GM23338 (cell line): ENCODE data around the gene CD63. TPM values are rescaled to one million over a fixed set of nuclear protein-coding genes. Genes with fewer than 3 reads are reported as not detected.

Source experiments
- ATAC-seq: fragments of 200-7000 bp; cut with Tn5 transposase; 3 replicates; pipeline ENCODE4 v1.9.1; 2020
- DNase-seq: peaks from one replicate; pipeline ENCODE4 v3.0.0-alpha.2; 2015; ENCODE audit warnings: low spot score
- H2AFZ ChIP-seq: fragments of 200-600 bp; sonication (generic); 2 replicates; pipeline ENCODE4 v1.8.0; 2016; ENCODE audit warnings: antibody characterized with exemption, mild to moderate bottlenecking, moderate library complexity
- H3F3A ChIP-seq: fragments of 200-600 bp; sonication (generic); replicated peaks from 2 replicates; pipeline ENCODE4 v1.8.0; 2017; ENCODE audit warnings: antibody characterized with exemption, mixed run types, low read depth
- H3K27ac ChIP-seq: fragments of 200-600 bp; sonication (generic); 2 replicates; pipeline ENCODE4 v1.6.1; 2016; ENCODE audit warnings: low read depth
- H3K27me3 ChIP-seq: fragments of 200-600 bp; sonication (generic); 2 replicates; pipeline ENCODE4 v1.8.0; 2016; ENCODE audit warnings: mild to moderate bottlenecking, mixed run types, moderate library complexity; ENCODE audit not compliant: insufficient read depth
- H3K36me3 ChIP-seq: fragments of 200-600 bp; sonication (generic); 2 replicates; pipeline ENCODE4 v1.8.0; 2016; ENCODE audit warnings: mild to moderate bottlenecking; ENCODE audit not compliant: insufficient read depth
- H3K4me1 ChIP-seq: fragments of 200-600 bp; sonication (generic); 2 replicates; pipeline ENCODE4 v1.8.0; 2016; ENCODE audit warnings: mild to moderate bottlenecking, moderate library complexity; ENCODE audit not compliant: insufficient read depth
- H3K4me2 ChIP-seq: fragments of 200-600 bp; sonication (generic); 2 replicates; pipeline ENCODE4 v1.7.1; 2017; ENCODE audit warnings: mixed run types
- H3K4me3 ChIP-seq: fragments of 200-600 bp; sonication (generic); 2 replicates; pipeline ENCODE4 v1.6.1; 2016; ENCODE audit warnings: mixed run types
- H3K79me2 ChIP-seq: fragments of 200-600 bp; sonication (generic); replicated peaks from 2 replicates; pipeline ENCODE4 v1.8.0; 2017; ENCODE audit warnings: mild to moderate bottlenecking; ENCODE audit not compliant: insufficient read depth
- H3K9me2 ChIP-seq: fragments of 200-600 bp; sonication (generic); 2 replicates; pipeline ENCODE4 v1.8.0; 2017; ENCODE audit not compliant: insufficient read depth
- H4K20me1 ChIP-seq: fragments of 200-600 bp; sonication (generic); replicated peaks from 2 replicates; pipeline ENCODE4 v1.8.0; 2017; ENCODE audit warnings: mild to moderate bottlenecking; ENCODE audit not compliant: insufficient read depth
- H3K27ac Mint-ChIP-seq: 2 replicates; pipeline ENCODE4 v1.8.0; 2020; ENCODE audit warnings: inconsistent platforms, mild to moderate bottlenecking, moderate library complexity, mixed read lengths
- H3K27me3 Mint-ChIP-seq: 3 replicates; pipeline ENCODE4 v1.8.0; 2022; ENCODE audit warnings: low read depth, mild to moderate bottlenecking, moderate library complexity, mixed read lengths, inconsistent platforms; ENCODE audit not compliant: insufficient read depth, poor library complexity
- H3K36me3 Mint-ChIP-seq: 3 replicates; pipeline ENCODE4 v1.8.0; 2021; ENCODE audit warnings: low read depth, mild to moderate bottlenecking, inconsistent platforms, moderate library complexity, mixed read lengths
- H3K4me1 Mint-ChIP-seq: 3 replicates; pipeline ENCODE4 v1.8.0; 2020; ENCODE audit warnings: mild to moderate bottlenecking, inconsistent platforms, mixed read lengths
- H3K4me3 Mint-ChIP-seq: 3 replicates; pipeline ENCODE4 v1.8.0; 2021; ENCODE audit warnings: moderate library complexity, mild to moderate bottlenecking, inconsistent platforms, mixed read lengths
- H3K9me3 Mint-ChIP-seq: 3 replicates; pipeline ENCODE4 v1.8.0; 2020; ENCODE audit warnings: moderate library complexity, mild to moderate bottlenecking, inconsistent platforms, mixed read lengths
- CREB1 ChIP-seq: fragments of 250-450 bp; sonication (Bioruptor Pico); IDR thresholded peaks from 2 replicates; pipeline ENCODE4 v1.5.0; 2020; ENCODE audit warnings: low read depth, mild to moderate bottlenecking, moderate library complexity
- EZH2phosphoT487 ChIP-seq: fragments of 200-600 bp; sonication (generic); IDR thresholded peaks from one replicate; pipeline ENCODE4 v1.8.1; 2018; ENCODE audit warnings: antibody characterized with exemption; ENCODE audit not compliant: unreplicated experiment
- POLR2AphosphoS5 ChIP-seq: IDR thresholded peaks from 2 replicates; pipeline ENCODE4 v1.6.1; 2016; ENCODE audit warnings: antibody characterized with exemption, low read depth
- REST ChIP-seq: IDR thresholded peaks from one replicate; pipeline ENCODE4 v1.6.1; 2018; ENCODE audit warnings: antibody characterized with exemption; ENCODE audit not compliant: unreplicated experiment
- STAT1 ChIP-seq: IDR thresholded peaks from one replicate; pipeline ENCODE4 v1.6.1; 2016; ENCODE audit warnings: antibody characterized with exemption; ENCODE audit not compliant: unreplicated experiment
- ZNF462 ChIP-seq: fragments of 250-450 bp; sonication (Bioruptor Pico); IDR thresholded peaks from 2 replicates; pipeline ENCODE4 v1.5.0; 2020; ENCODE audit warnings: mild to moderate bottlenecking, moderate library complexity
- polyA plus RNA-seq: library from polyadenylated mRNA; unstranded; fragments of >200 nt; fragmentation: Nextera tagmentation; extraction: Ambion mirVana; gene quantifications from 2 replicates; pipeline ENCODE4 v1.2.1, GENCODE V29; 2016
- total RNA-seq: library from RNA; depleted of rRNA; stranded (reverse); fragments of >200 nt; shearing (Covaris generic); gene quantifications from 2 replicates; pipeline ENCODE4 v1.2.3, GENCODE V29; 2014
- TF ChIP-seq, protein P1 (sequence below), 2 experiments: fragments of 200-600 bp in 1 of 2; sonication (generic) in 1 of 2; conservative IDR thresholded peaks; 2 replicates each; pipeline versions ENCODE4 v1.5.1 to v1.6.1; 2016 to 2017; ENCODE audit warnings: antibody characterized with exemption in 2 of 2, low read depth in 2 of 2, mild to moderate bottlenecking in 2 of 2, moderate library complexity in 1 of 2

The CD63 gene
- total and polyA plus RNA-seq, 2 experiments from 2014 or later, result 294 to 685 TPM

GRCh38 chr12:55681142-55682077 lies 47.4 kb downstream of the CD63 start:
- Mint-ChIP-seq H3K36me3 (peaks cover 3% of the 10 kb centered on the region; the same call in 1 of the 3 replicates), H3K9me3 (no peaks in the 10 kb centered on the region), H3K27me3 (peaks cover 20% of the 10 kb centered on the region), H3K27ac (no peak overlapping the region), H3K4me1 (peaks cover 13% of the 10 kb centered on the region), H3K4me3 (peak overlapping the region; percentile 59)
- no peaks in the 10 kb centered on the region for H4K20me1 ChIP-seq
- no peaks in the 10 kb centered on the region for H3K79me2 ChIP-seq
- H2AFZ ChIP-seq, result peak overlapping the region; percentile 96
- no peaks in the 10 kb centered on the region for H3K36me3 ChIP-seq
- DNase-seq, result peak; percentile 94
- no peaks in the 10 kb centered on the region for H3F3A ChIP-seq
- peak; percentile 94 for ATAC-seq
- H3K9me2 ChIP-seq, result 0 out of 2 replicates have a peak, but pooled peaks cover 2% of the 10 kb centered on the region
- no peak overlapping the region for H3K27ac ChIP-seq
- peak overlapping the region; percentile 81 for H3K4me2 ChIP-seq
- no peaks in the 10 kb centered on the region for H3K27me3 ChIP-seq
- H3K4me3 ChIP-seq, result peak overlapping the region; percentile 46
- TF ChIP-seq CREB1 (CRISPR knock-in tag) (no peak), POLR2AphosphoS5 (0 out of 2 replicates have a peak, but pooled peaks have one; percentile 19), STAT1 (no peak), REST (no peak)
- TF ChIP-seq, protein P1, sequence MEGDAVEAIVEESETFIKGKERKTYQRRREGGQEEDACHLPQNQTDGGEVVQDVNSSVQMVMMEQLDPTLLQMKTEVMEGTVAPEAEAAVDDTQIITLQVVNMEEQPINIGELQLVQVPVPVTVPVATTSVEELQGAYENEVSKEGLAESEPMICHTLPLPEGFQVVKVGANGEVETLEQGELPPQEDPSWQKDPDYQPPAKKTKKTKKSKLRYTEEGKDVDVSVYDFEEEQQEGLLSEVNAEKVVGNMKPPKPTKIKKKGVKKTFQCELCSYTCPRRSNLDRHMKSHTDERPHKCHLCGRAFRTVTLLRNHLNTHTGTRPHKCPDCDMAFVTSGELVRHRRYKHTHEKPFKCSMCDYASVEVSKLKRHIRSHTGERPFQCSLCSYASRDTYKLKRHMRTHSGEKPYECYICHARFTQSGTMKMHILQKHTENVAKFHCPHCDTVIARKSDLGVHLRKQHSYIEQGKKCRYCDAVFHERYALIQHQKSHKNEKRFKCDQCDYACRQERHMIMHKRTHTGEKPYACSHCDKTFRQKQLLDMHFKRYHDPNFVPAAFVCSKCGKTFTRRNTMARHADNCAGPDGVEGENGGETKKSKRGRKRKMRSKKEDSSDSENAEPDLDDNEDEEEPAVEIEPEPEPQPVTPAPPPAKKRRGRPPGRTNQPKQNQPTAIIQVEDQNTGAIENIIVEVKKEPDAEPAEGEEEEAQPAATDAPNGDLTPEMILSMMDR (conservative IDR thresholded peaks at IDR 0.05; ENCODE audit: low read depth in 2 of 2), result peak; percentile 63 to 73
- H3K4me1 ChIP-seq, result peaks cover 6% of the 10 kb centered on the region; the same call in 1 of the 2 replicates

GRCh38 chr12:55679691-55680090 lies 49.1 kb downstream of the CD63 start:
- peaks cover 13% of the 10 kb centered on the region for H3K4me1 Mint-ChIP-seq
- peaks cover 6% of the 10 kb centered on the region; the same call in 1 of the 2 replicates for H3K4me1 ChIP-seq
- H3K4me3 Mint-ChIP-seq, result no peak overlapping the region
- no peak overlapping the region for H3K27ac Mint-ChIP-seq
- H3K4me2 ChIP-seq, result no peak overlapping the region
- no peaks in the 10 kb centered on the region for H3K9me3 Mint-ChIP-seq
- ATAC-seq (no peak), DNase-seq (no peak)
- no peak overlapping the region for H3K27ac ChIP-seq
- H3K79me2 ChIP-seq, result no peaks in the 10 kb centered on the region
- no peaks in the 10 kb centered on the region for H3K36me3 Mint-ChIP-seq
- no peaks in the 10 kb centered on the region for H4K20me1 ChIP-seq
- H3F3A ChIP-seq, result no peaks in the 10 kb centered on the region
- no peaks in the 10 kb centered on the region for H3K36me3 ChIP-seq
- H3K4me3 ChIP-seq, result no peak overlapping the region
- H3K27me3 ChIP-seq, result no peaks in the 10 kb centered on the region
- H3K9me2 ChIP-seq, result 0 out of 2 replicates have a peak, but pooled peaks cover 2% of the 10 kb centered on the region
- no peak overlapping the region; the same call in 1 of the 2 replicates for H2AFZ ChIP-seq
- H3K27me3 Mint-ChIP-seq, result peaks cover 14% of the 10 kb centered on the region
- no peak for TF ChIP-seq ZNF462
- TF ChIP-seq STAT1, result no peak
- TF ChIP-seq EZH2phosphoT487, result no peak
